Stimulated activated CD8-positive, alpha-beta memory T cell treated with anti-CD3 and anti-CD28 coated beads, Interleukin-4, amount 100 ng/mL, for 1 hour (primary cell): ENCODE data around the gene CAP2.

Experiments
- DNase-seq, 2 donors: peaks; one replicate each; pipeline ENCODE4 v3.0.0-alpha.2; 2020; ENCODE audit warnings: low read depth in 2 of 2, low spot score in 1 of 2

Gene CAP2

DNA sequence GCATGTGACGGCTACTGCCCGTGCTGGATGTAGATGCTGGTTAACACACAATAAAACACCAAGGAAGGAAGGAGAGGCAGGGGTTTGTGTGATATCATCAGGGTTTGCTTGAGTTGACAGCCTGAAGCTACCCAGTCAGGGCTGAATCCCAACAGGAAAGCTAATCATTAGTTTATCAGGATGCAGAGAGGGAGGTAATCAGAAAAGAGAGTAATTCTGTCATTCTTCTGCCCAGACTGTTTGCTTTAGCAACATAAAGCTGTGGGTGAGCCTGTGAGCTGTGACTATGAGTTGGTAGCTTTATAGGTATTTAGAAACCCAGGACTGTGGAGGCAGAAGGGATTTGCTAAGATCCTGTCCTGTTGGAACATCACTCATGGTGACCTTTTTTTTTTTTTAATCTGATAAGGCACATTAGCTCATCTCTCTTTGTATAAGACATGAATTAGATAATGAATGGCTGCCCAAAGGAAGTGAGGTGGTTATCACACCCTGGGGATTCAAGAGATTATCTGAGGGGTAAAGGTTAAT is 79.3 kb downstream of the CAP2 start:
- no peak for DNase-seq

GRCh38 chr6:17473554-17473953 is 80.2 kb downstream of the CAP2 start:
- DNase-seq: no peak

GRCh38 chr6:17474289-17474688 is 80.9 kb downstream of the CAP2 start:
- no peak for DNase-seq

GRCh38 chr6:17475606-17476244 is 82.3 kb downstream of the CAP2 start:
- DNase-seq: no peak

DNA sequence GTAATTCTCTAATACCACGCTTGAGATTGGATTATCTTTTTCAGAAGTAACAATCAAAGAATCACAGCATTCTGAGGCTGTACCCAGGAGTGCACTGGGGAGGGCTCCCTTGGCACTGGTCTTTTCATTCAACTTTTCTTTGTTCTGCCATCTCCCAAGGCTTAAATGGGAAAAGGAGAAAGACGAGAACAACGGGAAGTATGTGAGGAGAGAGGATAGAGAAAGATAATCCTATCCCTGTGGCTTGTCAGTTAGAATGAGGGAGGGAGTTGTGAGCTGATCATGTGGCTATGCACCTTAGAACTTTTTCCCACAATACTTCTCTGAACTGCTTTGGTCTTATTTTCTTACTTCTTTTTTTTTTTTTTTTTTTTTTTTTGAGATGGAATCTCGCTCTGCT is 83.1 kb downstream of the CAP2 start:
- DNase-seq: no peak

DNA sequence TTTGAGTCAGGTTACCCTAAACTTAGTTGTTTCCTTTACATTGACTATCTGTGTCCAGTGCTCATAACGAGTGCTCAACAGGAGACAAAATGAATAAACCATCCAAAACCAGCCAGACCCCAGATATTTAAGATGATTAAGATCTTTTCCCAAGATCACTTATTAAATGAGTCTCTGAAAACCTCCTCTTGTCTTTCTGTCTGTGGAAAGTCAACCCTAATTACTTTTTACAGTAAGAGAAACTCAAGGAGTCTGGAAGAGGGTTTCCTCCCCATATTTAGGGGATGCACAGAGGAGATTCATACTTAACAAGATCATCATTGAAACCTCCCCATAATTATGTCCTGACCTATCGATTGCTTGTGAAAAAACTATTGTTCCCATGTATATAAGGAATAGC is 84.0 kb downstream of the CAP2 start:
- no peak for DNase-seq

GRCh38 chr6:17478223-17478907 is 85.0 kb downstream of the CAP2 start:
- DNase-seq: no peak

- DNase-seq: no peak
Measured at GRCh38 chr6:17478946-17479345, 85.6 kb downstream of the CAP2 start.

- no peak for DNase-seq
Measured at GRCh38 chr6:17480476-17480875, 87.1 kb downstream of the CAP2 start.

DNA sequence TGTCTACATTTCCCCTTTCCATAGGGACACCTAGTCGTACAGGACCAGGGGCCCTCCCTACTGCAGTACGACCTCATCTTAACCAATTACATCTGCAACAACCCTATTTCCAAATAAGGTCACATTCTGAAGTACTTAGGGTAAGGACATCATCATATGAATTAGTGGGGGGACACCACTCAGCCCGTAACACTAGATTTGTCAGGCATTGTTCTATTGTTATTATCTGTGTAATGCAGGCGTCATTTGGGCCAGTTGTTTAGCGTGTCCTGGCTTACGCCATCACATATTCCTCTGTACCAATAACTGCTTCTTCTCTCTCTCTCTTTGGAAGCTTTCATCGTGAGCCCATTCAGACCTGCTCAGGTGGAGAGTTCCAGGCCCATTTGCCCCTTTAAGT is 89.3 kb downstream of the CAP2 start:
- DNase-seq: no peak

DNA sequence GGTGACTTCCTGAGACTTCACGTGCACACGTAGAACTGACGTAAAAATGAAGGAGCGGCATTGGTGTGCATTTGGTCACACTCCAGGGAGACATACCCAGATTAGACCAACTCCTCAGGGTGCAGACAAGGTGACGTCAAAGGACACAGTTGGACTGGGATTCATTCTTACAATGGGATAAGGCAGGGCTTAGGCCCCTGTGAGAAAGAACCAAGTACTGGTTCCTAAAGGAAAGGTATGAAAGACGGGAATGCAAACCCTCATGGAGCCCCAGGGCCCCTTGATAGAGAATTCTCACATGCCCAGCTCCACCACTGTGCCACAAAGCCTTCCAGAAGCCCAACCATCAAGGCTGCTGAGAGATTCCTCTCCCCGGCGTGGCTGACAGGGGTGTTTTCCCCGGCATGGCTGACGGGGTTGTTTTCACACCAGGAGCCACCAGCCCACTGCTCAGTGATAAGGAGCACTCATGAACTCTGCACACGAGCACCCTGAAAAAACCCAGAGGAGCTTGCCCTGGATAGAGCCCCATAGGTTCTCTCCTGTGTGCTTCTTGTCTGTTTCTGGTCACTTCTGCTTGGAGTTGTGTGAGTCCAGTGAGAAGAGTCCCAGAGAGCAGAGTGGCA is 90.1 kb downstream of the CAP2 start:
- no peak for DNase-seq

- DNase-seq: no peak
Measured at GRCh38 chr6:17484201-17484849, 90.9 kb downstream of the CAP2 start.

DNA sequence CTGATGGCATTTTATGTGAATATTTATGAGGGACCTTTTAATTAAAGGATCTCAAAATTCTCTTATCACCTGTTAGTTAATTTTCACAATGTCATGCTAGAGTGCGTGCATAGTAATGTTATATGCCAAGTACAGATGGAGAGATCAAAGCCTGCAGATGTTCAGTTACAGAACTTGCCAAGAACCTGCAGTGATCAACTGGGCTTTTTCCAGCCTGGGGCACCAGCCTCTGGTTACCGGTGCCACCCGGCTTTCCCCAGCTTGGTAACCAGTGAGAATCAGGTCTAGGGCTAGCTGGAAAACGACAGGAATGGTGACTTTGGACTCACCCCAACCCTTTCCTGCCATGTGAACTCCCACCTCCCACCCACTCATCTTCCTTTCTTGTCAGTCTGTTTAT is 91.8 kb downstream of the CAP2 start:
- DNase-seq: no peak

- no peak for DNase-seq
Measured at GRCh38 chr6:17485946-17486345, 92.6 kb downstream of the CAP2 start.

GRCh38 chr6:17486680-17487079 is 93.3 kb downstream of the CAP2 start:
- no peak for DNase-seq

GRCh38 chr6:17490724-17491123 is 97.3 kb downstream of the CAP2 start:
- DNase-seq: no peak

DNA sequence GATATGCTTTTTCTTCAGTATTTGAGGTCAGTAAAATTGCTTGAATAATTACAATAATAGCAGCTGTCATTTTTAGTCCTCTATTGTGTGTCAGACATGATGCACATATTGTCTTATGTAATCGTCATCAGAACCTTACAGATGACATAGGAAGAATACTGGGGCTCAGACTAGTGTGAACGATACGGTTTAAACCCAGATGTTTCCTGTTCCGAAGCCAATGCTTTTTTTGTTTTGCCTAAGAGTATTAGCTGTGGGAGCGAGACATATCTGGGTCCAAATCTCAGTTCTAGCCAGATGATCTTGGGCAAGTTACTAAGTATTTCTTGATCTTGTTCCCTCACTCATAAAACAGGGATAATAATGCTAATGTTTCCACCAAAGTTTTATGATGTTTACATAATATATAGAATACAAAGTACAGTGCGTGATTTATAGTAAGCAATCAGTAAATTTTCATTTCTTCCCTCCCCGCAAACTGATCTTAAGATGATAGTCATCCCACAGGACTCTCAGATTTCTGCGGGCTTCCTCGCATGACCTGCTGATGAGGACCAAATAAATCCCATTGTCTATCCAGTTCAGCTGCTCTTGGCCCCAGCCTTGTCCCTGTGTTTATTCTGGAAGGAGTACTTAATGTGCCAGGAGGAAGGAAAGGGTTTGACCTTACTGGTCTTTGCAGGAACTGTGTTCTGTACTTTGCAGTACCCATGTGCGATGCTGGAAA is 98.2 kb downstream of the CAP2 start:
- DNase-seq: no peak

- DNase-seq: no peak
Measured at GRCh38 chr6:17492350-17492749, 99.0 kb downstream of the CAP2 start.

DNA sequence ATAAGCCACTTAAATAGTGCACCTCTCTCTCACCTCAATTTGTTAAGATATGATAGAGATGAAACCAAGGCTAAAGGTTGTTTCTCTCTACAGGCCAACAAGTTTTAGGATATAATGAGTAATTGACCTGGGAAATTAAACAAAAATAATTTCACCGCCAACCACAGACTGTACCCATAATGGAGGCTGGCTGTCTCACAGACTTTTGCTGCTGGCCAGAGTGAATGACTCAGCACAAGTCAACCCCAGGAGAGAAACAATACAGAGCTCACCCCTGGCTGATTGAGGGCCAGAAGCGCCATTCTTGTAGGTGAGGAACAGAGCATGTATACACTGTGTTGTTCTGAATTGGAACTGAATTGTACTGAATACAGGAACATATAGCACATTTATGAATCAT is 99.9 kb downstream of the CAP2 start:
- DNase-seq: no peak

GRCh38 chr6:17494177-17494576 is 100.8 kb downstream of the CAP2 start:
- DNase-seq: no peak

GRCh38 chr6:17494919-17495318 is 101.5 kb downstream of the CAP2 start:
- no peak for DNase-seq
